Lung (tissue), 12 donors: ENCODE data around the gene SYNGAP1. TPM values are rescaled to one million over a fixed set of nuclear protein-coding genes. Genes with fewer than 3 reads are reported as not detected.

Experiments
- ATAC-seq: fragments of 200-7000 bp; cut with Tn5 transposase; one replicate; pipeline ENCODE4 v1.9.1; 2020; ENCODE audit warnings: moderate number of reproducible peaks; ENCODE audit not compliant: insufficient read depth, low FRiP score
- DNase-seq, 3 donors: peaks; one replicate each; pipeline ENCODE4 v3.0.0-alpha.2; 2013 to 2017
- H3K27ac ChIP-seq, 2 donors: one replicate each; pipeline ENCODE4 v1.5.1; 2013; ENCODE audit warnings: mild to moderate bottlenecking in 2 of 2, moderate library complexity in 2 of 2, control low read depth in 1 of 2, inconsistent platforms in 1 of 2, low read depth in 1 of 2, low read length in 1 of 2
- H3K27me3 ChIP-seq, 3 donors: one replicate each; pipeline ENCODE4 v1.5.1; 2013; ENCODE audit warnings: low read length in 2 of 3; ENCODE audit not compliant: control insufficient read depth in 3 of 3, insufficient read depth in 3 of 3
- H3K36me3 ChIP-seq, 4 donors: one replicate each; pipeline ENCODE4 v1.5.1; 2013; ENCODE audit warnings: low read length in 4 of 4, mild to moderate bottlenecking in 1 of 4, moderate library complexity in 1 of 4; ENCODE audit not compliant: control insufficient read depth in 4 of 4, insufficient read depth in 4 of 4
- H3K4me1 ChIP-seq, 5 donors: one replicate each; pipeline ENCODE4 v1.5.1; 2013; ENCODE audit warnings: low read length in 5 of 5, mild to moderate bottlenecking in 2 of 5, moderate library complexity in 1 of 5; ENCODE audit not compliant: control insufficient read depth in 5 of 5, insufficient read depth in 5 of 5
- H3K4me3 ChIP-seq: one replicate; pipeline ENCODE4 v1.5.1; 2013; ENCODE audit warnings: mild to moderate bottlenecking, control low read depth, moderate library complexity
- H3K9ac ChIP-seq, 2 donors: one replicate each; pipeline ENCODE4 v1.5.1; 2013; ENCODE audit warnings: low read length in 2 of 2, control low read depth in 1 of 2; ENCODE audit not compliant: insufficient read depth in 1 of 2
- H3K9me3 ChIP-seq, 4 donors: one replicate each; pipeline ENCODE4 v1.5.1; 2013; ENCODE audit warnings: low read length in 3 of 4, mild to moderate bottlenecking in 1 of 4, moderate library complexity in 1 of 4; ENCODE audit not compliant: control insufficient read depth in 4 of 4, insufficient read depth in 3 of 4
- CTCF ChIP-seq: IDR thresholded peaks from 2 replicates; pipeline ENCODE4 v1.5.1; 2012; ENCODE audit warnings: mild to moderate bottlenecking; ENCODE audit errors: control extremely low read depth, extremely low read depth
- WGBS, 2 donors: extraction: QIAGEN DNeasy Blood & Tissue Kit; methylation state at CpG; one replicate each; pipeline ENCODE4 v1.1.7; 2013; 5-methylcytosine and 5-hydroxymethylcytosine counted together
- polyA plus RNA-seq, 2 donors: library from polyadenylated mRNA; stranded (reverse); fragments of 200-250 nt; gene quantifications; one replicate each; pipeline ENCODE4 v1.2.1, GENCODE V29; 2013
- total RNA-seq, 2 donors: library from RNA; depleted of rRNA in 1 of 2; stranded (reverse); fragments of >200 nt in 1 of 2; gene quantifications; one replicate each; pipeline ENCODE4 v1.2.1, GENCODE V29; 2014 to 2021
- donor health status: control.
- donor health status: control.
- donor health status: Bipolar disorder and iron deficiency.
- donor health status: healthy.
- donor health status: DM: yes; HTN: yes; CAD: no.

SYNGAP1 gene
- total and polyA plus RNA-seq, 4 donors = 9.2 to 32.0 (median 12.0) TPM

GRCh38 chr6:33414592-33415271 is 5.1 kb upstream of the SYNGAP1 start:
- WGBS, 2 donors = 73 to 74% methylated on average over 12 of the region's 12 CpGs
- Histone ChIP-seq H3K9me3 (no peaks in the 10 kb centered on the region), H3K4me1 (peaks cover 7 to 46% (median 15%) of the 10 kb centered on the region in 5 donors), H3K4me3 (no peak overlapping the region), H3K27me3 (no peaks in the 10 kb centered on the region), H3K27ac (no peak overlapping the region), H3K9ac (no peak overlapping the region), H3K36me3 (peaks cover 4 to 32% (median 16%) of the 10 kb centered on the region in 4 donors)
- ATAC-seq = no peak
- TF ChIP-seq CTCF = no peak
- DNase-seq = no peak

GRCh38 chr6:33415831-33416230 is 4.0 kb upstream of the SYNGAP1 start:
- TF ChIP-seq CTCF = no peak
- Histone ChIP-seq H3K36me3 (peaks cover 4 to 32% (median 16%) of the 10 kb centered on the region in 4 donors), H3K27ac (no peak overlapping the region), H3K9me3 (no peaks in the 10 kb centered on the region), H3K4me3 (no peak overlapping the region), H3K27me3 (no peaks in the 10 kb centered on the region), H3K9ac (no peak overlapping the region), H3K4me1 (peaks cover 7 to 47% (median 15%) of the 10 kb centered on the region in 5 donors)
- 82 to 88% methylated on average over 9 of the region's 9 CpGs for WGBS, 2 donors
- ATAC-seq = no peak
- DNase-seq = no peak

- no peaks in the 10 kb centered on the region for H3K27me3 ChIP-seq
- H3K27ac ChIP-seq = peak overlapping the region; percentile 52 to 80
- H3K9ac ChIP-seq = peak overlapping the region; percentile 51 to 86
- ATAC-seq (no peak), DNase-seq (no peak)
- no peak for TF ChIP-seq CTCF
- H3K36me3 ChIP-seq = peaks cover 4 to 32% (median 16%) of the 10 kb centered on the region in 4 donors
- H3K4me1 ChIP-seq = peaks cover 5 to 47% (median 16%) of the 10 kb centered on the region in 5 donors
- H3K9me3 ChIP-seq = no peaks in the 10 kb centered on the region
- WGBS, 2 donors = 53 to 69% methylated on average over 12 of the region's 12 CpGs
- H3K4me3 ChIP-seq = no peak overlapping the region
These were observed 3.3 kb upstream of the SYNGAP1 start for GRCh38 chr6:33416386-33417127.
